RKO (cell line): Measurements from ENCODE around the gene BCAN.

Experiments used
- DNase-seq: peaks from one replicate; pipeline ENCODE4 v3.0.0-alpha.2; 2016; ENCODE audit warnings: low spot score

BCAN gene

DNA sequence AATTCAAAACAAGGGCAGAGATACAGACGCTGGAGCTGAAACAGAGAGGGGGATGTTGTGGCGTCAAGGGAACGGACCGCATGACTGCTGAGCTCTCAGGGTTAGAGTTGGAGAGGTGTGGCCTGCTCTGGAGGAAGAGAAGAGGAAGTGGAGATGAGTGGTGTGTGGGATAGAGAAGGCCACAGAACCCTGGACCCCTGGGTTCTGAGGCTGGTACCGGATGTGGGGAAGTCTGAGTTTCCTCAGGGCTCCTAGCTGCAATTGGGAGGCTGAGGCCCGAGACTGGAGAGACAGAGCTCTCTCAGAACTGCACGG, 1.8 kb downstream of the BCAN start:
- DNase-seq = no peak

DNA sequence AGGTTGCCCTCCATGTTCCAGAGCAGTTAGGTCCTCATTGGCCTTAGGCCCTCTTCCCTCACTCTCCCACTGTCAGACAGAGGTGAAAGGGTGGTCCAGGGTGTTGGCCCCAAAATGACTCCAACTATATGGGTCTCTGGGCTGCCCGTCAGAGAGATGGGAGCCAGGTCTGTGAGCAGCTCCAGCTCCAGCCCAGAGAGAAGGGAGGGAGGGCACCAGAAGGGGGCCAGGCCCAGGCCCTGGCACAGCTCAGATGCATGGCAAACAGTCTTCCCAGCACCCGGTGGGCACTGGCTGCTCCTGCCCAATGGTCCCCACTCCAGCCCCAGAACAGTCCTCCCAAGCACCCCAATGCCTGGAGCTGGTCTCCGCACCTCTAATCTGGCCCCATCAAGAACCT, 2.2 kb downstream of the BCAN start:
- DNase-seq = no peak

DNA sequence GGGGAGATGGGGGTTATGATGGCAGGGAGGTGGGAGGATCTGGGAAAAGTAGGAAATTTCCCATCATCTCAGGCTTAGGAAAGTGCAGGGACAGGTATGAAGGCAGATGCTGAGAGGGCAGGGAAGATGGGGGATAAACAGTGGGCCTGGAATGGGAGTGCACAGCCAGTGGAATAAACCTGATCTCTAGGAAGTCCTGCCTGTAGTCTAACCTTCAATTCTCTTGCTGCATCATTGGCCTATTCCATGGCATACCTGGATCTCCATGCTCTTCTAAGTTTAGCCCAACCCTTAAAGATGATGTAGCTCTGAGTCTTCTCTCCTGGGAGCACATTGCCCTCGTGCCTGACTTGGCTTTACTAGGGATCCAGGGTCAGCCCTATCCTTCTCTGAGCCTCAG, 2.7 kb downstream of the BCAN start:
- no peak for DNase-seq

DNA sequence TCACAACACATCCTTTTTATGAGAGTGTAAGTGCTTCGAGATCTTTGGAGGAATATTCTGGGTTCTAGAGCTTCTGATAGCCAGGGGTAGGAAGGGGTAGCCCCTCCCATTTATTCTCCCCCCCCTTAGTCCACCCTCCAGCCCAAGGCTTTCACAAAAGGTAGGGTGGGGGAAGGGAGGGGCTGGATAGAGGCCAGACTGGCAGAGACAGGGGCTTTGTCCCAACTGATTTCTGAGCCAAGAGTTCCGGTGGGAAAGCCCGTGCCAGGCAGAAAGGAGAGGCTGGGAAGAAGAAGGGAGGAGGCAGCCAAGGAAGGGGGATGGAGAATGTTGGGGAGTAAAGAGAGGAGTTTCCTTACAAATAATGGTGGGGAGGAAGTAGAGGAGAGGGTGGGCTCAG, 3.1 kb downstream of the BCAN start:
- no peak for DNase-seq

DNA sequence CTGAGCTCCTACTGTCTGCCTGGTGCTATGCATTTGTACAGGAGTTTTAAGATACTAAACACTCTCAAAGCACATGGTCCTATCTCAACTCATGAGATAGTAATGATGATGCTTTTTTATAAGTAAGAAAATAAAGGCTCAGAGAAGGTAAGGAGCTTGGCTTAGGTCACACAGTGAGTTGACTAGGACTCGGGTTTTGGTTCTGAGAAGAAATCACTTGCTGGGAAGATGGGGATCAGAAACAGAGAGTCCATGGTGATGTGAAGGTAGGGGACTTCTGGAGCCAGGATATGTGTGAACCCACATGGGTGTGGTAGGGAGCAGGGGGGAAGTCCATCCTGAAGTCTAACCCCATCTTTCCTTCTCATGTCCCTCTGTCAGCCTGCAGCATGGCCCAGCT, 3.7 kb downstream of the BCAN start:
- no peak for DNase-seq

DNA sequence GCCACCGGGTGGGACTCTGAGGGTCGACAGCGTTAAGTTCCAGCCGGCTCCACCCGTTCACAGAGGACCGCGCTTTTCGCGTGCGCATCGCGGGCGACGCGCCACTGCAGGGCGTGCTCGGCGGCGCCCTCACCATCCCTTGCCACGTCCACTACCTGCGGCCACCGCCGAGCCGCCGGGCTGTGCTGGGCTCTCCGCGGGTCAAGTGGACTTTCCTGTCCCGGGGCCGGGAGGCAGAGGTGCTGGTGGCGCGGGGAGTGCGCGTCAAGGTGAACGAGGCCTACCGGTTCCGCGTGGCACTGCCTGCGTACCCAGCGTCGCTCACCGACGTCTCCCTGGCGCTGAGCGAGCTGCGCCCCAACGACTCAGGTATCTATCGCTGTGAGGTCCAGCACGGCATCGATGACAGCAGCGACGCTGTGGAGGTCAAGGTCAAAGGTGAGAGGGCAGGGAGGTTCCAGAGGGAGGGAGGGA, 4.9 kb downstream of the BCAN start:
- no peak for DNase-seq

DNA sequence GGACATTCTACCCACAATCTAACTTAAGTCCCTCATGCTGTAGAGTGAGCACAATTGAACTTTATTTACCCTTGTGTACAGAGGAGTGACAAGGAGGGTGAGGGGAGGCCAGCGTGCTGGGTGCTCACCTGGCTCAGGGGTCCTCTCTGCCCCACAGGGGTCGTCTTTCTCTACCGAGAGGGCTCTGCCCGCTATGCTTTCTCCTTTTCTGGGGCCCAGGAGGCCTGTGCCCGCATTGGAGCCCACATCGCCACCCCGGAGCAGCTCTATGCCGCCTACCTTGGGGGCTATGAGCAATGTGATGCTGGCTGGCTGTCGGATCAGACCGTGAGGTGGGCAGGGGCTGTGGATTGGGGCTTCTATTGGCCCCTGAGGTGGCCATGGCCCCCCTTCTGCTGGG, 5.4 kb downstream of the BCAN start:
- no peak for DNase-seq

DNA sequence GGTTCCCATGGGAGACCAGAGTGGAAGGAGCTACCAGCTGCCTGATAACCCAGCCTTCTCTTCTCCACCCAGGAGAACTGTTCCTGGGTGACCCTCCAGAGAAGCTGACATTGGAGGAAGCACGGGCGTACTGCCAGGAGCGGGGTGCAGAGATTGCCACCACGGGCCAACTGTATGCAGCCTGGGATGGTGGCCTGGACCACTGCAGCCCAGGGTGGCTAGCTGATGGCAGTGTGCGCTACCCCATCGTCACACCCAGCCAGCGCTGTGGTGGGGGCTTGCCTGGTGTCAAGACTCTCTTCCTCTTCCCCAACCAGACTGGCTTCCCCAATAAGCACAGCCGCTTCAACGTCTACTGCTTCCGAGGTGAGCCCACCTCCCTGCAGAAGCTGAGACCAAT, 6.6 kb downstream of the BCAN start:
- no peak for DNase-seq

DNA sequence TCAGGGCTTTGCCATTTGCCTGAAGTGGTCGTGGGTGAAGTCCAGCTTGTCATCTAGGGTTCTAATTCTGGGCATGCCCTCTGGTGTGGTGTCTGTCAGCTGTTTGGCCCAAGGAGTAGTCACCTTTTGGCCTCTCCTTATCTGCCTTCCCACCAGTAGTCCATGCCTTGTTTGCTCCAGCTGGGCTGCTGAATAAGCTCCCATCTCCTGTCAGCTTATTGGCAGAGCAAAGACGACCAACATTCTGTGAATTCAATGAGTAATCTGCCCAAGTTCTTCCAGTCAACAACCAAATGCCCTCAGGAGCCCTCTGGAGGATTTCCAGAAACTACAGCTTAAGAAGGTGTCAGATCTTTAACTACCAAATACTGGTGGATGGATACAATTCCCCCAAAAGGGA, 7.0 kb downstream of the BCAN start:
- peak; percentile 80 for DNase-seq

DNA sequence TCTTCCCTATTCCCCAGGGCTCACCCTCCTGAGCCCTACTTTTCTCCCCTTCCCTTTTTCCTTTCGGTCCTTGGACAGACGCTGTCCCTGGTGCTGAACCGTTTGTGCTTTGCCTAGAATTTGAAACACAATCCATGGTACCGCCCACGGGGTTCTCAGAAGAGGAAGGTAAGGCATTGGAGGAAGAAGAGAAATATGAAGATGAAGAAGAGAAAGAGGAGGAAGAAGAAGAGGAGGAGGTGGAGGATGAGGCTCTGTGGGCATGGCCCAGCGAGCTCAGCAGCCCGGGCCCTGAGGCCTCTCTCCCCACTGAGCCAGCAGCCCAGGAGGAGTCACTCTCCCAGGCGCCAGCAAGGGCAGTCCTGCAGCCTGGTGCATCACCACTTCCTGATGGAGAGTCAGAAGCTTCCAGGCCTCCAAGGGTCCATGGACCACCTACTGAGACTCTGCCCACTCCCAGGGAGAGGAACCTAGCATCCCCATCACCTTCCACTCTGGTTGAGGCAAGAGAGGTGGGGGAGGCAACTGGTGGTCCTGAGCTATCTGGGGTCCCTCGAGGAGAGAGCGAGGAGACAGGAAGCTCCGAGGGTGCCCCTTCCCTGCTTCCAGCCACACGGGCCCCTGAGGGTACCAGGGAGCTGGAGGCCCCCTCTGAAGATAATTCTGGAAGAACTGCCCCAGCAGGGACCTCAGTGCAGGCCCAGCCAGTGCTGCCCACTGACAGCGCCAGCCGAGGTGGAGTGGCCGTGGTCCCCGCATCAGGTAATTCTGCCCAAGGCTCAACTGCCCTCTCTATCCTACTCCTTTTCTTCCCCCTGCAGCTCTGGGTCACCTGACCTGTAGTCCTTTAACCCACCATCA, 10.4 kb downstream of the BCAN start:
- DNase-seq = peak; percentile 32

DNA sequence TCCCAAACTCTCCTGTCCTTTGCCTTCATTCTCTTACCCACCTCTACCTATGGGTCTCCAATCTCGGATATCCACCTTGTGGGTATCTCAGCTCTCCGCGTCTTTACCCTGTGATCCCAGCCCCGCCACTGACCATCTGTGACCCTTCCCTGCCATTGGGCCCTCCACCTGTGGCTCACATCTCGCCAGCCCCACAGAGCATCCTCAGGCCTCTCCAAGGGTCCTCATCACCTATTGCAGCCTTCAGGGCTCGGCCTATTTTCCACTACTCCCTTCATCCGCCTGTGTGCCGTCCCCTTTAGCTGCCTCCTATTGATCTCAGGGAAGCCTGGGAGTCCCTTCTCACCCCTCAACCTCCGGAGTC, 11.1 kb downstream of the BCAN start:
- DNase-seq = no peak

DNA sequence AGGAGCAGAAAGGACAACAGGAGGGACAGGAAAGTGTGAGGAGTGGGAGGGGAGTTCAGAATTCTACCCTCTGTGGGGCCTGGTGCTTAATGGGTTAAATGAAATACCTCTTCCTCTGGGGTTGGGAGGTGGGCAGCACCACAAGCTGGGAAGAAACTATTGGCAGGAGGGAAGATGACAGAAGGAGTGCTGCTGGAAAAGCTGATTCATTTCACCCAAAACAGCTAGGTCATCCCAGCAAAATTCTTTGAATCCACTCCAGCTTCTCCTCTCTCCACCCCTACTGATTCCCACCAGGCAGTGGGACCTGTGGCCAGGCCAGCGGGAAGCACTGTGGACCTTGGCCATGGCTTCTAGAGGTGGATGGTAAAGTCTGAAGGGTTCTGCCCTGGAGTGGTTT, 12.8 kb downstream of the BCAN start:
- no peak for DNase-seq

DNA sequence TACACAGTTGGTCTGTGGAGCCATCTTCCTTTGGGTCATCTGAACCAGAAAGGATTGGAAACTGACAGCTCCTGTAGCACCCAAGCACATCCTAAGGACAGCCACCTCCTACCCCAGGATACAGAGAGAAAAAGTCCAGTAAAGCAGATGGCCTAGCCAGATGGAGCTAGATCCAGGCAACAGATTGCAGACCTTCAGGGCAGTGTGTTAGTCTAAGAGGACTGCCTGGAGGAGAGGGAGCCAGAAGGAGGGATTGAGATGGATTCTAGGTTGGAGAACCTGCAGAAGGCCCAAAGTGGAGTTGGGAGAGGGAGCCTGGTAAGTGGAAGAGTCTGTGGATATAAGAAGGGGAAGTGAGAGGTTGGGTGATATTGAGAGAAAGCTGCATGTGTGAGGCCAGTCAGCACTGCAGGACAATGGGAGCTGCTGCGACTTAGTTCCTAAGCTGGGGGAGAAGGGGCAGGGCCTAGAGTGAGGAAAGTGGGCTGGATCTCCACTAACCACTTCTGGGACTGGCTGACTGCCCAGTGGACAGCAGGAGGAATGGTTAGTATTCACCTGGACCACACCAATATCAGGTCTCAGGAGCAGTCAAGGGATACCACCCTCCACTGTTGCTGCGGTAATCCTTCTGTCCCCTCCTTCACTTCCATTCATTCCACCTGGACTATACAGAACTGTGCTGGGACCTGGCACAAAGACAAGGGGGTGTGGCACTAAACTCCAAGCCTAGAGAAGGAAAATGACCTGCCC, 13.4 kb downstream of the BCAN start:
- no peak for DNase-seq

DNA sequence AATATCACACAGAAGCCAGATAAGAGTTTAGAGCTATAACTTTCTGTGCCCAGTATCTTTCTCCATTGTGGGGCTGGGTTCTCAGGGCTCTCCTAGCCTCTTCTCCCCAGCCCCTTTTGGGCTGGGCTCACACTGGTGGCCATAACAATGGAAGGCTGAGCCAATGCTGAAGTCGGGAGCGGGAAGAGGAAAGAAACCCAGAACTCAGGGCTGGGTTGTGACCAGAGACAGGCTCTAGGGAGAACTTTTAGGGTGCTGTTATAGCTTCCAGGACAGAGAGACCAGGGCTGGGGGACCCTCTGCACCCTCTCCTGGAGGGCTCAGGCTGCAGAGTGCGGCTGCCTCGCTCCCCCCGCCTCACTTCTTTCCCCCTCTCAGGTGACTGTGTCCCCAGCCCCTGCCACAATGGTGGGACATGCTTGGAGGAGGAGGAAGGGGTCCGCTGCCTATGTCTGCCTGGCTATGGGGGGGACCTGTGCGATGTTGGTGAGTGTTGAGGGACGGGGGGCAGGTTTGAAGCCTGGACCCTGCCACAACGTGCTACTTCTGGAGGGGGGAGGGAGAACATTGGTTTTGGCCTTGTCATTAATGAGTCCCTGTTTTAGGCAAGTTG, 14.1 kb downstream of the BCAN start:
- no peak for DNase-seq

DNA sequence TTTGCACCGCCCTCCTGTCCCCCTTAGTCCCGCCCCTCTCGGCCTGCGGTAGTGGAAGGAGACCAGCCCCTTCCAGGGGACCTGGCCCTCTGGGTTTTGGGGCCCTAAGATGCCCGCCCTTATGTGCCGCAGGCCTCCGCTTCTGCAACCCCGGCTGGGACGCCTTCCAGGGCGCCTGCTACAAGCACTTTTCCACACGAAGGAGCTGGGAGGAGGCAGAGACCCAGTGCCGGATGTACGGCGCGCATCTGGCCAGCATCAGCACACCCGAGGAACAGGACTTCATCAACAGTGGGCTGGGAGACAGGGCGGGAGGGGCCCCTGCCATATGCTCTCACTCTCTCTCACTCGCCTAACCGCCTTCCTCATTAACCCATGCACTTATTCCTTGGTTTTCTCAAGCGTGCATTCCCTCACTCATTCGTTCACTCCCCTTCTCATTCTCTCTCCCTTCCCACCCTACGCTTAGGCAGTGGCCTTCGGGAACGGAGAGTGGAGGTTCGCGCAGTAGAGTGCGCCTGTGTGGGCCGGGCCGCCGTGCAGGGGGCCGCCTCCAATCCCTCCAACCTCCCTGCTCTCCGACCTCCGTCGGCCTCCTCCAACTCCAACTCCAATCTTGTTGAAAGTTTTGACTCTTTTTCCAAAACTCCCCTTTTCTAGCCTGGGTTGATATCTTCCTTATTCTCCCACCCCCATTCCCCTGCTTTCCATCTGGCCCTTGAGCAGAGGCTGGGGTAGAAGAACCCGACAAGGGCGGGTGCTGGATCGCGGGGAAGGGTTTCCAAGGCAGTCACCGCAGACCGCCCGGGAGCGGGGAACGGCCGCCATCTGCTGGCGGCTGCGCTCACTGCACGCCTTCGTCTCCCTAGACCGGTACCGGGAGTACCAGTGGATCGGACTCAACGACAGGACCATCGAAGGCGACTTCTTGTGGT, 15.2 kb downstream of the BCAN start:
- DNase-seq = peak; percentile 70

DNA sequence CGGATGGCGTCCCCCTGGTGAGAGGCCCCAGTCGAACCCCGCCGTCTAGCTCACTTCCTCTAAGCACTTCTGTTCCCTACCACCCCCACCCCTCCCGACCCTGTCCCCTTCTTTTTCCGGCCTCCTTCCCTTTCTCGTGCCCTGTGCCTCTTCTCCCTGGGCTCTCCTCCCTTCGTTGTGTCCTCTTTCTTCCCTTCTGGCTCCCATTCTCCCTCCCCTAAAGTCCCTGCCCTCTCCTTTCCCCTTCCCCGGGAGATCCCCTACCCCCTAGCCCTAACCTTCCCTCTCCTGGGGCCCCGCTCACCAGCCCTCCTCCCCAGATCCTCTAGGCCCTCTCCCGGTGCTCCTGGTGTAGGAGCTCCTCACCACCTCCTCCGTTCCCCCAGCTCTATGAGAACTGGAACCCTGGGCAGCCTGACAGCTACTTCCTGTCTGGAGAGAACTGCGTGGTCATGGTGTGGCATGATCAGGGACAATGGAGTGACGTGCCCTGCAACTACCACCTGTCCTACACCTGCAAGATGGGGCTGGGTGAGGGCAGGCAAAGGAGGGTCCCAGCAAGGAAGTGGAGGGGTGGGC, 15.9 kb downstream of the BCAN start:
- peak; percentile 85 for DNase-seq

DNA sequence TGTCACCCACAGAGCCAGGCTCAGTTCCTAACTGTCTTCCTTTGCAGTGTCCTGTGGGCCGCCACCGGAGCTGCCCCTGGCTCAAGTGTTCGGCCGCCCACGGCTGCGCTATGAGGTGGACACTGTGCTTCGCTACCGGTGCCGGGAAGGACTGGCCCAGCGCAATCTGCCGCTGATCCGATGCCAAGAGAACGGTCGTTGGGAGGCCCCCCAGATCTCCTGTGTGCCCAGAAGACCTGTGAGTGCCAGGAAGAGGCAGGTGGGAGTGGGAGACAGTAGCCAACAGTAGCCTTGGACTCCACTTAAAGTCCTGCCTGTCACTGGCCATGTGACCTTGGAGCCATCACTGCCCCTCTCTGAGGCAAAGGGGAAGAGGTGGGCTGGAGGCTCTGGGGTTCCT, 16.6 kb downstream of the BCAN start:
- DNase-seq = peak; percentile 65

DNA sequence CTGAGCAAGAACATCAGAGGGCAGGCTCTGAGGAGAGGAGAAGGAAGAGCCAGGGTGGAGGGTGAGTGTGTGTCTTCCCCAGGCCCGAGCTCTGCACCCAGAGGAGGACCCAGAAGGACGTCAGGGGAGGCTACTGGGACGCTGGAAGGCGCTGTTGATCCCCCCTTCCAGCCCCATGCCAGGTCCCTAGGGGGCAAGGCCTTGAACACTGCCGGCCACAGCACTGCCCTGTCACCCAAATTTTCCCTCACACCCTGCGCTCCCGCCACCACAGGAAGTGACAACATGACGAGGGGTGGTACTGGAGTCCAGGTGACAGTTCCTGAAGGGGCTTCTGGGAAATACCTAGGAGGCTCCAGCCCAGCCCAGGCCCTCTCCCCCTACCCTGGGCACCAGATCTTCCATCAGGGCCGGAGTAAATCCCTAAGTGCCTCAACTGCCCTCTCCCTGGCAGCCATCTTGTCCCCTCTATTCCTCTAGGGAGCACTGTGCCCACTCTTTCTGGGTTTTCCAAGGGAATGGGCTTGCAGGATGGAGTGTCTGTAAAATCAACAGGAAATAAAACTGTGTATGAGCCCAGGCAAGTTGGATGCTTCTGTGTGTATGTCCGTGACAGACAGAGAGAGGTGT, 17.1 kb downstream of the BCAN start:
- peak; percentile 75 for DNase-seq

DNA sequence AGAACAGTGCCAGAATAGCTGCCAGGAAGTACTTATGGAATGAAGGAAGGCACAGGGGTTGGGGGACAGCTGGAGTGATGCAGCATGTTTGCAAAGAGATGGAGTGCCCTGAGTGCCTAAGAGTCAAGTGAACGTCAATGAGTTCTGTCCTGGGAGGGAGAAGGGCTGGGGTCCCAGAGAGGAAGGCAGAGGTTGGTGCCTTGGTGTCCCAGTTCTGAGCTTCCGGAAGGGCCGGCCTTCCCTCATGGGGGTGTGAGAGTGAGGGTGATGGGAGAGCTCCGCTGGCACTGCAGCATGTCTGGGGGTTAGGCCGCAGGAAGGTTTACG, 17.7 kb downstream of the BCAN start:
- DNase-seq = peak; percentile 53

DNA sequence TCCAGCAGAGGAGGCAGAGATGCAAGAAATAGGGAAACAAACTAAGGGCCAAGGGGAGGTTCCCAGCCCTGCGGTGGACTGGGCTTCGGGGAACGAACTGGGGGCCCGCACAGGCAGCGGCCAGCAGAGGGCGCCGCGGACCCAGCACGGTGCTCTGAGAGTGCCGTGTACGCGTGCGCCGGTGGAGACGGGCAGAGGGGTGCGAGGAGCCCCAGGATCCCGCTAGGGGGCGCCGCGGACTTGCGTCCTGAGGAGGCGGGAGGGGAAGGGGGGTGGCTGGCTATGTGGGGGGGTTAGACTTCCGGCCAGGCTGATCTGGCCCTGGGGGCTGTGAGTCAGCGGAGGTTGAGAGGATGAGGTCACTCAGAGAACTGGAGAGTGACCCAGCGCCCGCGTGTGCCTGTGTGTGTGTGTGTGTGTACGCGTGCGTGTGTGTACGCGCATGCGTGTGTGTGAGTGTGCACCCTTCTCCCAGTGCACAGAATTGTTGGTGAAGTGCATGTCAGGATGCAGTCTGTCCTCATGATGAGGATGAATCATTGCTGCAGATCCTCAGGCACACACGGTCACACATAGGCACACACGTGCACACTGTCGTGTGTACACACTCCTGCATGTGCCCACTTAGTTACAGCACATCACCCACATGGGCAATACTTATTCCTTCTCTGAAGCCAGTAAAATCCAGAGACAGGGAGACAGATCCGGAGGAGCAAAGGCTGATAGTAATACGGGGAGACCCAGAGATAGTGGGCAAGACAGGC, 18.3 kb downstream of the BCAN start:
- DNase-seq = peak; percentile 98

DNA sequence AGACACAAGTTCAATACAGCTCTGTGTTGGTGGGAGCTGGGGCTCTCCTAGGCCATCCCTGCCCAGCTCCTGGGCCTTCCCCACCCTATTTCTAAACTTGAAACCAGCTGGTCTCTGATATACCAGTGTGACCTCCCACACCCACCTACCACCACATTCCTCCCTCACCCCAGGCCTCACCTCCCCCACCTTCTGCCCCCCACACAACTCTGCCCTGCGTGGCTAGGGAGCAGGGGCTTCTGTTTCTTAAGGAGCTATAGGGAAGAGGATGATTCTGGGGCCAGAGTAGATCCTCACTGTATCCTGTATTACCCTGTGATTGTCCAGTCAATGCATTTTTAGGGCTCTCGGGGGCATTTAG, 18.8 kb downstream of the BCAN start:
- DNase-seq = no peak
